Lower lobe of right lung (tissue), 2 donors: Measurements from ENCODE around the gene SLAMF6. TPM values are rescaled to one million over a fixed set of nuclear protein-coding genes. Genes with fewer than 3 reads are reported as not detected.
A peak's percentile ranks its signal among the peaks of the same experiment; 100 is the strongest.

ENCODE experiments used
- ATAC-seq, 2 donors: fragments of 200-7000 bp; cut with Tn5 transposase; one replicate each; pipeline ENCODE4 v1.9.1; 2020 to 2022; ENCODE audit warnings: mild to moderate bottlenecking in 2 of 2, moderate library complexity in 2 of 2
- DNase-seq: peaks from one replicate; pipeline ENCODE4 v3.0.0-alpha.2; 2020
- H3K27ac ChIP-seq: fragments of 200-600 bp; one replicate; pipeline ENCODE4 v1.8.0; 2022
- H3K27me3 ChIP-seq: fragments of 200-600 bp; one replicate; pipeline ENCODE4 v1.8.0; 2022; ENCODE audit warnings: low read depth
- H3K36me3 ChIP-seq: fragments of 200-600 bp; one replicate; pipeline ENCODE4 v1.8.0; 2022; ENCODE audit warnings: mild to moderate bottlenecking
- H3K4me1 ChIP-seq: fragments of 200-600 bp; one replicate; pipeline ENCODE4 v1.8.0; 2022
- H3K4me3 ChIP-seq: fragments of 200-600 bp; one replicate; pipeline ENCODE4 v1.8.0; 2022; ENCODE audit warnings: mild to moderate bottlenecking
- H3K9me3 ChIP-seq: fragments of 200-600 bp; one replicate; pipeline ENCODE4 v1.8.0; 2022
- intact Hi-C: fragments of 100-400 bp; cut with DNase I; formaldehyde crosslinking; loops from one replicate; pipeline ENCODE4 v1.11.0; 2022
- total RNA-seq: library from RNA; stranded (reverse); fragmentation: NEBNext Ultra II Directional; extraction: Animal tissue kit (Norgen Biotek cat#: 25700); gene quantifications from one replicate; pipeline ENCODE4 v1.2.1, GENCODE V29; 2021
- TF ChIP-seq, protein P1 (sequence below): fragments of 200-600 bp; IDR thresholded peaks from one replicate; pipeline ENCODE4 v1.8.0; 2022; ENCODE audit warnings: antibody characterized with exemption, mild to moderate bottlenecking
- donor health status: DM: no; HTN: yes; CAD: no; lungs with severe emphysema.

SLAMF6 gene
- total RNA-seq, 1 donor from 2014 or later, result 4.8 TPM

DNA sequence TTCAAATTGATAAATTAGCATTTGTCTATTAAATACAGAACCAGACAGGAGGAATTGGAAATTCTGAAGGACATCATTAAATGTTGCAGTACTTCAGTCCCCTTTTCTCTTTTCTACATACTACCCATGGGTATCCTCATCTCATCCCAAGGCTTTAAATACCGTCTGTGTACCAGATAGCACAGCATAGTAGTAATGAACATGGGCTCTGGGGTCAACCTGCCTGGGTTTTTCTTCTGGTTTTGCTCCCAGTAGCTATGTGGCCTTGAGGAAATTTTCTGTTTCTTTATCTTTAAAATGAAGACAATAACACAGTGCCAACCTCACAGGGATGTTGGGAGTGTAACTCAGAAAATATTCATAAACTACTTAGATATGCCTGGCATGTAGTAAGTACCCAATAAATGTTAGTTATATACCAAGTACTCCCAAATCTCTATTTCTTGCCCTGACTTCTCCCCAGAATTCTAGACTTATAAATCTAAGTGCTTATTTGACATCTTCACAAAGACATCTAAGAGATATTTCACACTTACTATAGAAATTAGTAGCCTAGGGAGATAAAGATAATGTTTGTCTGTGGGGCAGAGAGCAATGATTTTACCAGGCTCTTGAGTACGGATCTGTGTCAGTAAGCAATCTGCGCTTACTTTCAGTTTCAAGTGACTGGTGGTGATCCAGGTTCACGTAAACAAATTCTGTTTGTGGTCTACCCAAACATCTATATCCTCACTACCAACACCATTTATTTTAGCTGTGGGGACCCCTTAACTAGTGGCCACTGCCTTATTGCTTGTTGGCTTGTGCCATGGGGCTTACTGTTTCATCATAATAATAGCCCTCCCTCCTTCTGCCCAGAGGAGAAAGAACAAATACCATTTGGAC, 85.4 kb downstream of the SLAMF6 start:
- DNase-seq, result no peak
- ATAC-seq, result peak; percentile 32 to 58
- peak overlapping the region; percentile 56 for H3K27ac ChIP-seq
- TF ChIP-seq, protein P1, sequence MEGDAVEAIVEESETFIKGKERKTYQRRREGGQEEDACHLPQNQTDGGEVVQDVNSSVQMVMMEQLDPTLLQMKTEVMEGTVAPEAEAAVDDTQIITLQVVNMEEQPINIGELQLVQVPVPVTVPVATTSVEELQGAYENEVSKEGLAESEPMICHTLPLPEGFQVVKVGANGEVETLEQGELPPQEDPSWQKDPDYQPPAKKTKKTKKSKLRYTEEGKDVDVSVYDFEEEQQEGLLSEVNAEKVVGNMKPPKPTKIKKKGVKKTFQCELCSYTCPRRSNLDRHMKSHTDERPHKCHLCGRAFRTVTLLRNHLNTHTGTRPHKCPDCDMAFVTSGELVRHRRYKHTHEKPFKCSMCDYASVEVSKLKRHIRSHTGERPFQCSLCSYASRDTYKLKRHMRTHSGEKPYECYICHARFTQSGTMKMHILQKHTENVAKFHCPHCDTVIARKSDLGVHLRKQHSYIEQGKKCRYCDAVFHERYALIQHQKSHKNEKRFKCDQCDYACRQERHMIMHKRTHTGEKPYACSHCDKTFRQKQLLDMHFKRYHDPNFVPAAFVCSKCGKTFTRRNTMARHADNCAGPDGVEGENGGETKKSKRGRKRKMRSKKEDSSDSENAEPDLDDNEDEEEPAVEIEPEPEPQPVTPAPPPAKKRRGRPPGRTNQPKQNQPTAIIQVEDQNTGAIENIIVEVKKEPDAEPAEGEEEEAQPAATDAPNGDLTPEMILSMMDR, result no peak
- H3K9me3 ChIP-seq, result no peaks in the 10 kb centered on the region
- intact Hi-C loops, result no loop called here
- no peaks in the 10 kb centered on the region for H3K36me3 ChIP-seq
- peak overlapping the region; percentile 8 for H3K4me3 ChIP-seq
- no peaks in the 10 kb centered on the region for H3K27me3 ChIP-seq
- peaks cover 7% of the 10 kb centered on the region for H3K4me1 ChIP-seq

DNA sequence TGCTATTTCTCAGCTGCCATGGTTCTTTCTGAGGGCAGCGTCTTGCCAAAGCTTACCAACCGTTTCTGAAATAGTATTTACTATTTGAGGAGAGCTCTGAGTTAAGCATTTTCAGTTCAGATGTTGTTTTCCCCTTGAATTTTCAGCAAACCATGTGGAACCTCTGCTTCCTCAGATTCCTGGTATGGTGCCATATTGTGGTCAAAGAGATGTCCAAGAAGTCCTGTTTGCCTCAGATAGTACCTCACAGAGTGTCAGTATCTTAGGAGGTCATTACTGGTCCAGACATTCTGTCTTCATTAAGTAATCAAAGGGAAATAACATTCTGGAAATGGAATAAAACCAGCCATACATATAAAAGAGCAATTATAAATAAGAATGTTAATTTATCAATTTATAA, 86.1 kb downstream of the SLAMF6 start:
- ATAC-seq (no peak), DNase-seq (no peak)
- intact Hi-C loops, result no loop called here
- H3K36me3 ChIP-seq, result no peaks in the 10 kb centered on the region
- peaks cover 14% of the 10 kb centered on the region for H3K4me1 ChIP-seq
- H3K4me3 ChIP-seq, result no peak overlapping the region
- TF ChIP-seq, protein P1, result no peak
- H3K9me3 ChIP-seq, result no peaks in the 10 kb centered on the region
- H3K27me3 ChIP-seq, result no peaks in the 10 kb centered on the region
- H3K27ac ChIP-seq, result peak overlapping the region; percentile 56

Other genes starting within 250 kb of the SLAMF6 start
- gene PEX19, start 238.1 kb downstream of the SLAMF6 start, total RNA-seq, result 63.1 TPM
- 136 TPM for gene COPA, start 180.0 kb downstream of the SLAMF6 start, total RNA-seq
- gene NCSTN, start 179.9 kb downstream of the SLAMF6 start, total RNA-seq, result 108 TPM
- gene NHLH1, start 156.2 kb downstream of the SLAMF6 start, total RNA-seq, result 0.15 TPM
- 7.5 TPM for gene VANGL2, start 122.7 kb downstream of the SLAMF6 start, total RNA-seq
- 24.1 TPM for gene CD84, start 56.2 kb upstream of the SLAMF6 start, total RNA-seq
- 1.4 TPM for gene SLAMF1, start 123.8 kb upstream of the SLAMF6 start, total RNA-seq
- gene CD48, start 188.6 kb upstream of the SLAMF6 start, total RNA-seq, result 26.3 TPM
- gene SLAMF7, start 216.0 kb upstream of the SLAMF6 start, total RNA-seq, result 7.9 TPM